Measurements from ENCODE around the gene COL23A1. TPM values are rescaled to one million over a fixed set of nuclear protein-coding genes. Genes with fewer than 3 reads are reported as not detected.

COL23A1 gene
- total and polyA plus RNA-seq, 5 donors from 2014 or later, result not detected

DNA sequence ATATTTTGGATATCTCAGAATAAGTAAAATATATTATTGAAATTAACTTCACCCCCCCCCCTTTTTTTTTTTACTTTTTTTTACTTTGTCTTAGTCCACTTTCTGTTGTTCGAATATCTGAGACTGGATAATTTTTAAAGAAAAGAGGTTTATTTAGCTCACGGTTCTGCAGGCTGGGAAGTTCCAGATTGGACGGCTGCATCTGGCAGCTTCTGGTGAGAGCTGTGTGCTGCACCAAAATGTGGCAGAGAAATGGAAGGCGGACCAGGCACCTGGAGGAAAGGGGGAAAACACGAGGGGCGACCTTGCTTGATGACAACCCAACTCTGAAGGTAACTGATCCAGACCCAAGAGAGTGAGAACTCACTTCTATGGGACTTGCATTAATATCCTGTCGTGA, 397.4 kb downstream of the COL23A1 start:
- H3K4me3 Mint-ChIP-seq, result no peak overlapping the region

DNA sequence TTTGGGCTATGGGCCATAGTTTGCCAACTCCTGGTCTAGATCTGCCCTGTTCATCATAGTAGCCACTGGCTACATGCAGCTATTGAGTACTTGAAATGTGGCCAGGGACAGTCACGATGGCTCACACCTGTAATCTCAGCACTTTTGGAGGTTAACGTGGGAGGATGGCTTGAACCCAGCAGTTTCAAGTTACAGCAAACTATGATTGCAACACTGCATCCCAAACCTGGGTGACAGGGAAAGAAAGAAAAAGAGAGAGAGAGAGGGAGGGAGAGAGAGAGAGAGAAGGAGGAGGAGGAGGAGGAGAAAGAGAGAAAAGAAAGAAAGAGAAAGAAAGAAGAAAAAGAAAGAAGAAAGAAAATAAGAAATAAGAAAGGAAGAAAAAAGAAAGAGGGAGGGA, 397.9 kb downstream of the COL23A1 start:
- Histone ChIP-seq H3K9me3 (ENCODE audit: control insufficient read depth in 2 of 2, low read length in 2 of 2) (no peaks in the 10 kb centered on the region), H3K4me3 (ENCODE audit: low read depth, low read length) (no peak overlapping the region), H3K27ac (ENCODE audit: insufficient read depth, low read length, poor library complexity, severe bottlenecking) (no peak overlapping the region), H3K4me1 (ENCODE audit: control insufficient read depth, insufficient read depth, low read length, poor library complexity, severe bottlenecking) (no peaks in the 10 kb centered on the region), H3K27me3 (ENCODE audit: control insufficient read depth, insufficient read depth, low read length) (peaks cover 7% of the 10 kb centered on the region), H3K36me3 (ENCODE audit: control insufficient read depth, insufficient read depth, low read length) (no peaks in the 10 kb centered on the region)
- Mint-ChIP-seq H3K27ac (no peak overlapping the region), H3K27me3 (peaks cover 44% of the 10 kb centered on the region), H3K4me3 (no peak overlapping the region), H3K9me3 (peaks cover 0 to 3% (median 0%) of the 10 kb centered on the region in 7 donors), H3K36me3 (no peaks in the 10 kb centered on the region), H3K4me1 (peaks cover 0 to 6% (median 4%) of the 10 kb centered on the region in 4 donors)
- DNase-seq (no peak), ATAC-seq (ENCODE audit: low read depth in 2 of 2) (no peak)

More for the DNA sequence above, 397.4 kb downstream of the COL23A1 start:
- Mint-ChIP-seq H3K4me1 (peaks cover 0 to 6% (median 4%) of the 10 kb centered on the region in 4 donors), H3K36me3 (no peaks in the 10 kb centered on the region), H3K27me3 (peaks cover 44% of the 10 kb centered on the region), H3K9me3 (peaks cover 0 to 3% (median 0%) of the 10 kb centered on the region in 7 donors), H3K27ac (no peak overlapping the region)
- no peaks in the 10 kb centered on the region for H3K9me3 ChIP-seq (ENCODE audit: control insufficient read depth in 2 of 2, low read length in 2 of 2)
- H3K4me1 ChIP-seq (ENCODE audit: control insufficient read depth, insufficient read depth, low read length, poor library complexity, severe bottlenecking), result no peaks in the 10 kb centered on the region
- no peak overlapping the region for H3K4me3 ChIP-seq (ENCODE audit: low read depth, low read length)
- peaks cover 7% of the 10 kb centered on the region for H3K27me3 ChIP-seq (ENCODE audit: control insufficient read depth, insufficient read depth, low read length)
- DNase-seq, result no peak
- H3K36me3 ChIP-seq (ENCODE audit: control insufficient read depth, insufficient read depth, low read length), result no peaks in the 10 kb centered on the region
- ATAC-seq (ENCODE audit: low read depth in 2 of 2), result no peak
- no peak overlapping the region for H3K27ac ChIP-seq (ENCODE audit: insufficient read depth, low read length, poor library complexity, severe bottlenecking)

DNA sequence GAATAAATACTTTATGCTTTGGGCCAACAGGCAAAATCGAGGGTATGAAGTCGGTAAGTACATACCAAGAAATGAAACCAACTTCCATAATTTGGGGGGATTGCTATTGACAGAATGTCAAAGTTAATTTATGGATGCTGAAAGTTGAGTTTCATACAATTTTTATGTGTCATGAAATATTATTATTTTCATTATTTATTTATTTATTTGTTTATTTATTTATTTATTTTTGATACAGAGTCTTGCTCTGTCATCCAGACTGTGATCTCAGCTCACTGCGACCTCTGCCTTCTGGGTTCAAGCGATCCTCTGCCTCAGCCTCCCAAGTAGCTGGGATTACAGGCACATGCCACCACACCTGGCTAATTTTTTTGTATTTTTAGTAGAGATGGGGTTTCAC, 398.5 kb downstream of the COL23A1 start:
- Histone ChIP-seq H3K27me3 (ENCODE audit: control insufficient read depth, insufficient read depth, low read length) (peaks cover 7% of the 10 kb centered on the region), H3K27ac (ENCODE audit: insufficient read depth, low read length, poor library complexity, severe bottlenecking) (no peak overlapping the region), H3K9me3 (ENCODE audit: control insufficient read depth in 2 of 2, low read length in 2 of 2) (no peaks in the 10 kb centered on the region), H3K4me1 (ENCODE audit: control insufficient read depth, insufficient read depth, low read length, poor library complexity, severe bottlenecking) (no peaks in the 10 kb centered on the region), H3K36me3 (ENCODE audit: control insufficient read depth, insufficient read depth, low read length) (no peaks in the 10 kb centered on the region), H3K4me3 (ENCODE audit: low read depth, low read length) (no peak overlapping the region)
- no peak overlapping the region for H3K27ac Mint-ChIP-seq
- H3K4me3 Mint-ChIP-seq, result no peak overlapping the region
- peaks cover 0 to 3% (median 0%) of the 10 kb centered on the region in 7 donors for H3K9me3 Mint-ChIP-seq
- ATAC-seq (ENCODE audit: low read depth in 2 of 2) (no peak), DNase-seq (no peak)
- peaks cover 44% of the 10 kb centered on the region for H3K27me3 Mint-ChIP-seq
- H3K36me3 Mint-ChIP-seq, result no peaks in the 10 kb centered on the region
- H3K4me1 Mint-ChIP-seq, result peaks cover 0 to 6% (median 4%) of the 10 kb centered on the region in 4 donors

DNA sequence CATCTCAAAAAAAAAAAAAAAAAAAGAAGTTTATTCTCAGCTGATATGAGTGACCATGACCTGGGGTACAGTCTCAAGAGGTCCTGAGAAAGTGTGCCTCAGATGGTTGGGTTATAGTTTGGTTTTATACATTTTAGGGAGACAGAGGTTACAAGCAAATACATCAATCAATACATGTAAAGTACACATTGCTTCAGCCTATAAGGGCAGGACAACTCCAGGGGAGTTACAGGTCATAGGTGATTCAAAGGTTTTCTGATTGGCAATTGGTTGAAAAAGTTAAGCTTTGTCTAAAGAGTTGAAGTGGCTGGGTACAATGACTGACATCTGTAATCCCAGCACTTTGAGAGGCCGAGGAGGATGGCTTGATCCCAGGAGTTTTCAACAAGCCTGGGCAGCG, 400.8 kb downstream of the COL23A1 start:
- H3K4me3 ChIP-seq (ENCODE audit: low read depth, low read length), result no peak overlapping the region
- Mint-ChIP-seq H3K9me3 (peaks cover 0 to 3% (median 0%) of the 10 kb centered on the region in 7 donors), H3K4me1 (peaks cover 0 to 4% (median 2%) of the 10 kb centered on the region in 4 donors), H3K4me3 (no peak overlapping the region), H3K27ac (no peak overlapping the region), H3K36me3 (no peaks in the 10 kb centered on the region), H3K27me3 (peaks cover 47% of the 10 kb centered on the region)
- no peaks in the 10 kb centered on the region for H3K4me1 ChIP-seq (ENCODE audit: control insufficient read depth, insufficient read depth, low read length, poor library complexity, severe bottlenecking)
- H3K27ac ChIP-seq (ENCODE audit: insufficient read depth, low read length, poor library complexity, severe bottlenecking), result no peak overlapping the region
- ATAC-seq (ENCODE audit: low read depth in 2 of 2), result no peak
- no peaks in the 10 kb centered on the region for H3K9me3 ChIP-seq (ENCODE audit: control insufficient read depth in 2 of 2, low read length in 2 of 2)
- H3K36me3 ChIP-seq (ENCODE audit: control insufficient read depth, insufficient read depth, low read length), result no peaks in the 10 kb centered on the region
- H3K27me3 ChIP-seq (ENCODE audit: control insufficient read depth, insufficient read depth, low read length), result peaks cover 7% of the 10 kb centered on the region
- DNase-seq, result no peak

Other genes starting within 250 kb of the COL23A1 start
- 86.4 TPM for gene CLK4, start 36.7 kb upstream of the COL23A1 start, total RNA-seq
- 10 to 100 TPM; 12.5 to 19.9 (median 16.4) TPM for gene CLK4, start 36.7 kb upstream of the COL23A1 start, polyA plus RNA-seq
- 11.3 TPM for gene ZNF354A, start 140.3 kb upstream of the COL23A1 start, total RNA-seq
- 10 to 100 TPM in 3 of 4 donors, 1 to 10 TPM in 1; 9.3 to 13.9 (median 11.2) TPM for gene ZNF354A, start 140.3 kb upstream of the COL23A1 start, polyA plus RNA-seq

All from CD4-positive, CD25-positive, alpha-beta regulatory T cell (primary cell).